HG02759 (cell line): Measurements from ENCODE around the gene FOXB1.

Experiments used
- ATAC-seq: cut with Tn5 transposase; IDR thresholded peaks from one replicate; pipeline ENCODE4 v1.9.1; 2021; ENCODE audit warnings: mild to moderate bottlenecking, moderate library complexity; ENCODE audit not compliant: unreplicated experiment

Gene FOXB1

GRCh38 chr15:59998950-59999611, 5.0 kb upstream of the FOXB1 start:
- no peak for ATAC-seq

GRCh38 chr15:59999612-60000112, 4.4 kb upstream of the FOXB1 start:
- ATAC-seq = no peak

GRCh38 chr15:60000113-60000823, 3.8 kb upstream of the FOXB1 start:
- no peak for ATAC-seq

GRCh38 chr15:60000824-60001609, 3.1 kb upstream of the FOXB1 start:
- ATAC-seq = no peak

GRCh38 chr15:60001610-60002527, 2.2 kb upstream of the FOXB1 start:
- ATAC-seq = no peak

GRCh38 chr15:60002528-60003218, 1.4 kb upstream of the FOXB1 start:
- no peak for ATAC-seq

- ATAC-seq = no peak
These were observed 685 bp upstream of the FOXB1 start for GRCh38 chr15:60003243-60004008.

- no peak for ATAC-seq
These were observed 788 bp downstream of the FOXB1 start for GRCh38 chr15:60004846-60005351.

GRCh38 chr15:60005352-60006202, 1.5 kb downstream of the FOXB1 start:
- peak; percentile 20 for ATAC-seq

- peak; percentile 52 for ATAC-seq
These were observed 2.2 kb downstream of the FOXB1 start for GRCh38 chr15:60006203-60006862.

- no peak for ATAC-seq
These were observed 2.8 kb downstream of the FOXB1 start for GRCh38 chr15:60006873-60007272.

- no peak for ATAC-seq
These were observed 5.2 kb downstream of the FOXB1 start for GRCh38 chr15:60009124-60009960.

- no peak for ATAC-seq
These were observed 6.0 kb downstream of the FOXB1 start for GRCh38 chr15:60009980-60010732.

GRCh38 chr15:60010858-60011257, 6.7 kb downstream of the FOXB1 start:
- ATAC-seq = no peak

GRCh38 chr15:60012695-60013094, 8.6 kb downstream of the FOXB1 start:
- no peak for ATAC-seq
